ENCODE results near the gene GNAQ.

Gene GNAQ

GRCh38 chr9:78005231-78006002, 26.2 kb downstream of the GNAQ start:
- TF ChIP-seq CTCF (IDR thresholded peaks at IDR 0.05; ENCODE audit: unreplicated experiment in 3 of 3) = no peak
- H3K27ac Mint-ChIP-seq = no peak overlapping the region
- peaks cover 50% of the 10 kb centered on the region for H3K4me1 Mint-ChIP-seq

GRCh38 chr9:78004478-78005229, 27.0 kb downstream of the GNAQ start:
- H3K27ac Mint-ChIP-seq = no peak overlapping the region
- H3K27me3 Mint-ChIP-seq (ENCODE audit: low read depth) = no peaks in the 10 kb centered on the region
- H3K9me3 Mint-ChIP-seq = no peaks in the 10 kb centered on the region
- no peak overlapping the region for H3K4me3 Mint-ChIP-seq
- H3K4me1 Mint-ChIP-seq = peaks cover 42% of the 10 kb centered on the region
- no peak for TF ChIP-seq CTCF (IDR thresholded peaks at IDR 0.05; ENCODE audit: unreplicated experiment in 3 of 3)
- H3K36me3 Mint-ChIP-seq (ENCODE audit: low read depth) = peaks cover 5% of the 10 kb centered on the region

More at GRCh38 chr9:78005231-78006002, 26.2 kb downstream of the GNAQ start:
- no peaks in the 10 kb centered on the region for H3K9me3 Mint-ChIP-seq
- H3K4me3 Mint-ChIP-seq = no peak overlapping the region
- H3K27me3 Mint-ChIP-seq (ENCODE audit: low read depth) = no peaks in the 10 kb centered on the region
- peaks cover 5% of the 10 kb centered on the region for H3K36me3 Mint-ChIP-seq (ENCODE audit: low read depth)

- H3K4me3 Mint-ChIP-seq = no peak overlapping the region
- H3K27ac Mint-ChIP-seq = no peak overlapping the region
- H3K27me3 Mint-ChIP-seq (ENCODE audit: low read depth) = no peaks in the 10 kb centered on the region
- H3K36me3 Mint-ChIP-seq (ENCODE audit: low read depth) = peaks cover 5% of the 10 kb centered on the region
- H3K9me3 Mint-ChIP-seq = no peaks in the 10 kb centered on the region
- no peak for TF ChIP-seq CTCF (IDR thresholded peaks at IDR 0.05; ENCODE audit: unreplicated experiment in 3 of 3)
- H3K4me1 Mint-ChIP-seq = peaks cover 40% of the 10 kb centered on the region
These were observed 27.9 kb downstream of the GNAQ start for GRCh38 chr9:78003730-78004129.

DNA sequence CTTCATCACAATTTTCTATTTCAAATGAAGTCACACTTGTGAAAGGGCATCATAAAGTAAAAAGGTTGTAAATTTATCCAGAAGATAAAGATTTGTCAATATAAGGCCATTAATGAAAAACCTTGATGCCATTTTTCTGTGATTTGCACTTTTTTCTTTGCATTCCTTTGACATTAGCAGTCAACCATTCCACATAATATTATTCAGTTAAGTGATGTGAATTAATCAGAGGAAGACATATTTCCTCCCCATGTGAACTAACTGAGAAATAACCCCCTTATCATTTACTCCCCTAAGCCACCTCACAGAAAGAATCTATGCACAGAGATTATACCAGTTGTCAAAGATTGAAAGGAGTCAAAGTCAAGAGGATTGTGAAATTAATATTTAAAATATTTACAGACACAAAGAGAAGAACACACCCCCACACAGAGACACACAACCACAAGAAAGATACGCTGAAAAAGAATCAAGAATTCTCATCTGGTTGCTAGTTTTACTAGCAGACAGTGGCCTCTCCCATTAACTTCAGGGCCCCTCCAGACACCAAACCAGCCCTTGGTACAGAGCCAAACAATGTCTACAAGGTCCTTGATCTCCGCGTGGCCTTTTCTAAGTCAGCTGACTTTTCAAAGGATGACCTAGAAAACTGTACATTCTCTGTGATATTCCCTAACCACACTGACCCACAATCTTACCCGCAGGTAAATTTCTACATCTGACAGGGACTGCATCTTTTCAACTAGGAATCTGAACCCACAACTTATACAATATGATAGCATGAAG, 29.5 kb downstream of the GNAQ start:
- Mint-ChIP-seq H3K4me1 (peaks cover 44% of the 10 kb centered on the region), H3K27me3 (ENCODE audit: low read depth) (no peaks in the 10 kb centered on the region)
- TF ChIP-seq CTCF (IDR thresholded peaks at IDR 0.05; ENCODE audit: unreplicated experiment in 3 of 3) = no peak

GRCh38 chr9:78000221-78000620, 31.4 kb downstream of the GNAQ start:
- H3K4me3 Mint-ChIP-seq = no peak overlapping the region
- H3K27me3 Mint-ChIP-seq (ENCODE audit: low read depth) = no peaks in the 10 kb centered on the region
- H3K9me3 Mint-ChIP-seq = no peaks in the 10 kb centered on the region
- peaks cover 39% of the 10 kb centered on the region for H3K4me1 Mint-ChIP-seq
- H3K27ac Mint-ChIP-seq = no peak overlapping the region
- no peak for TF ChIP-seq CTCF (IDR thresholded peaks at IDR 0.05; ENCODE audit: unreplicated experiment in 3 of 3)
- H3K36me3 Mint-ChIP-seq (ENCODE audit: low read depth) = peaks cover 17% of the 10 kb centered on the region

More for the DNA sequence above, 29.5 kb downstream of the GNAQ start:
- H3K9me3 Mint-ChIP-seq = no peaks in the 10 kb centered on the region
- H3K27ac Mint-ChIP-seq = peak overlapping the region in 1 of 3 experiments; percentile 37
- H3K4me3 Mint-ChIP-seq = no peak overlapping the region
- H3K36me3 Mint-ChIP-seq (ENCODE audit: low read depth) = peaks cover 8% of the 10 kb centered on the region
